ENCODE data around the gene CANT1. TPM values are rescaled to one million over a fixed set of nuclear protein-coding genes. Genes with fewer than 3 reads are reported as not detected.

CANT1 gene
- total and polyA plus RNA-seq, 2 of the 13 experiments (the other 11 are each of a cell fraction or from before 2014, with no cell fraction given), result 34.1 to 42.1 TPM

- TF ChIP-seq POLR2G (IDR thresholded peaks at IDR 0.05; ENCODE audit: low read depth, low read length) (peak; percentile 75), ZEB1 (IDR thresholded peaks at IDR 0.05; ENCODE audit: insufficient replicate concordance, low read depth) (no peak), HOXA9 (CRISPR knock-in tag; IDR thresholded peaks at IDR 0.05; ENCODE audit: borderline replicate concordance) (no peak), NR0B2 (CRISPR knock-in tag; IDR thresholded peaks at IDR 0.05) (no peak), PPARG (CRISPR knock-in tag; conservative IDR thresholded peaks at IDR 0.05) (peak; percentile 87), ZXDC (CRISPR knock-in tag; IDR thresholded peaks at IDR 0.05) (no peak), DBP (CRISPR knock-in tag; IDR thresholded peaks at IDR 0.05; ENCODE audit: not compliant biosample characterization) (no peak), KLF11 (CRISPR knock-in tag; IDR thresholded peaks at IDR 0.05) (0 out of 2 replicates have a peak, but pooled peaks have one; percentile 20), SOX13 (IDR thresholded peaks at IDR 0.05) (peak; percentile 58; the same call in 1 of the 2 replicates), SOX13 (CRISPR knock-in tag; conservative IDR thresholded peaks at IDR 0.05 in 1 of 2, IDR thresholded peaks at IDR 0.05 in 1 of 2) (peak; percentile 78 to 88; a peak in 2 of 4 replicates), NFATC3 (CRISPR knock-in tag; IDR thresholded peaks at IDR 0.05) (no peak), ADNP (CRISPR knock-in tag; IDR thresholded peaks at IDR 0.05) (no peak), KAT8 (CRISPR knock-in tag; IDR thresholded peaks at IDR 0.05) (0 out of 2 replicates have a peak, but pooled peaks have one; percentile 46), ZNF441 (CRISPR knock-in tag; IDR thresholded peaks at IDR 0.05; ENCODE audit: borderline replicate concordance) (peak; percentile 42), NBN (conservative IDR thresholded peaks at IDR 0.05) (no peak), ARHGAP35 (CRISPR knock-in tag; IDR thresholded peaks at IDR 0.05; ENCODE audit: borderline replicate concordance) (peak; percentile 79), ZNF24 (IDR thresholded peaks at IDR 0.05) (no peak), KLF12 (CRISPR knock-in tag; IDR thresholded peaks at IDR 0.05; ENCODE audit: borderline replicate concordance) (peak; percentile 14; the same call in 1 of the 2 replicates), HOXA5 (CRISPR knock-in tag; IDR thresholded peaks at IDR 0.05) (0 out of 2 replicates have a peak, but pooled peaks have one; percentile 60), THAP9 (CRISPR knock-in tag; IDR thresholded peaks at IDR 0.05; ENCODE audit: borderline replicate concordance) (peak; percentile 63; the same call in 1 of the 2 replicates), NFYC (CRISPR knock-in tag; IDR thresholded peaks at IDR 0.05) (no peak)
These were observed 17.1 kb upstream of the CANT1 start (continued) for GRCh38 chr17:79026376-79027273.
